Astrocyte (in vitro differentiated cells and primary cell): Measurements from ENCODE around the gene CTDSPL. TPM values are rescaled to one million over a fixed set of nuclear protein-coding genes. Genes with fewer than 3 reads are reported as not detected.

Source experiments
- DNase-seq: peaks from one replicate; pipeline ENCODE4 v3.0.0-alpha.2; 2010; ENCODE audit warnings: low read depth
- FAIRE-seq: peaks from 2 replicates; lab custom pipeline; 2011; peaks lifted over from hg19 to GRCh38; lab: Jason Lieb, UNC
- H2AFZ ChIP-seq: 2 replicates; pipeline ENCODE4 v1.6.0; 2012; ENCODE audit warnings: low read depth, low read length, inconsistent platforms
- H3K27ac ChIP-seq: 2 replicates; pipeline ENCODE4 v1.5.1; 2011; ENCODE audit warnings: low read depth, low read length, inconsistent platforms
- H3K27me3 ChIP-seq: 2 replicates; pipeline ENCODE4 v1.6.0; 2011; ENCODE audit warnings: low read length, inconsistent platforms; ENCODE audit not compliant: insufficient read depth
- H3K36me3 ChIP-seq: 2 replicates; pipeline ENCODE4 v1.5.1; 2011; ENCODE audit warnings: low read length, inconsistent platforms; ENCODE audit not compliant: insufficient read depth
- H3K4me1 ChIP-seq: 2 replicates; pipeline ENCODE4 v1.5.1; 2011; ENCODE audit warnings: low read length, inconsistent platforms; ENCODE audit not compliant: insufficient read depth
- H3K4me2 ChIP-seq: 2 replicates; pipeline ENCODE4 v1.6.0; 2012; ENCODE audit warnings: low read length, inconsistent platforms
- H3K4me3 ChIP-seq: 2 replicates; pipeline ENCODE4 v1.5.1; 2011; ENCODE audit warnings: low read depth, mild to moderate bottlenecking, low read length, inconsistent platforms; ENCODE audit not compliant: insufficient read depth
- H3K79me2 ChIP-seq: 2 replicates; pipeline ENCODE4 v1.6.0; 2012; ENCODE audit warnings: mild to moderate bottlenecking, low read length, inconsistent platforms; ENCODE audit not compliant: insufficient read depth
- H3K9ac ChIP-seq: 2 replicates; pipeline ENCODE4 v1.6.0; 2012; ENCODE audit warnings: mild to moderate bottlenecking, low read length, inconsistent platforms
- H3K9me3 ChIP-seq: 2 replicates; pipeline ENCODE4 v1.5.1; 2012; ENCODE audit warnings: low read depth, mild to moderate bottlenecking, low read length, inconsistent platforms; ENCODE audit not compliant: insufficient read depth
- H4K20me1 ChIP-seq: 2 replicates; pipeline ENCODE4 v1.6.0; 2012; ENCODE audit warnings: low read length, inconsistent platforms; ENCODE audit not compliant: insufficient read depth
- H3K27ac Mint-ChIP-seq: one replicate; pipeline ENCODE4 v1.8.0; 2021; ENCODE audit warnings: mild to moderate bottlenecking, mixed read lengths; ENCODE audit not compliant: unreplicated experiment
- H3K27me3 Mint-ChIP-seq: one replicate; pipeline ENCODE4 v1.8.0; 2021; ENCODE audit warnings: low read depth, mixed read lengths; ENCODE audit not compliant: unreplicated experiment
- H3K36me3 Mint-ChIP-seq: one replicate; pipeline ENCODE4 v1.8.0; 2021; ENCODE audit warnings: low read depth, mixed read lengths; ENCODE audit not compliant: unreplicated experiment
- H3K4me1 Mint-ChIP-seq: one replicate; pipeline ENCODE4 v1.8.0; 2021; ENCODE audit warnings: low read depth, mixed read lengths; ENCODE audit not compliant: unreplicated experiment
- H3K4me3 Mint-ChIP-seq: one replicate; pipeline ENCODE4 v1.8.0; 2021; ENCODE audit warnings: mild to moderate bottlenecking, moderate library complexity, mixed read lengths; ENCODE audit not compliant: unreplicated experiment
- H3K9me3 Mint-ChIP-seq: one replicate; pipeline ENCODE4 v1.8.0; 2021; ENCODE audit warnings: mild to moderate bottlenecking, mixed read lengths; ENCODE audit not compliant: unreplicated experiment
- CTCF ChIP-seq: IDR thresholded peaks from 2 replicates; pipeline ENCODE4 v1.5.1; 2011; ENCODE audit warnings: low read depth, mild to moderate bottlenecking, inconsistent platforms, low read length, moderate library complexity; ENCODE audit not compliant: insufficient read depth
- EZH2 ChIP-seq: IDR thresholded peaks from 2 replicates; pipeline ENCODE4 v1.6.1; 2012; ENCODE audit warnings: mild to moderate bottlenecking, low read length, inconsistent platforms; ENCODE audit not compliant: insufficient read depth
- total RNA-seq: library from RNA; stranded (reverse); gene quantifications from 2 replicates; pipeline ENCODE4 v1.2.1, GENCODE V29; 2021

CTDSPL gene
- total RNA-seq, 1 donor from 2014 or later = 37.9 TPM

GRCh38 chr3:37941608-37942508 lies 80.2 kb downstream of the CTDSPL start:
- TF ChIP-seq EZH2 (no peak), CTCF (no peak)
- no peak overlapping the region for H3K4me2 ChIP-seq
- no peak overlapping the region for H3K4me3 Mint-ChIP-seq

GRCh38 chr3:37942646-37943045 lies 81.0 kb downstream of the CTDSPL start:
- Mint-ChIP-seq H3K4me1 (peaks cover 42% of the 10 kb centered on the region), H3K27ac (no peak overlapping the region), H3K36me3 (peaks cover 7% of the 10 kb centered on the region), H3K4me3 (no peak overlapping the region), H3K27me3 (no peaks in the 10 kb centered on the region), H3K9me3 (no peaks in the 10 kb centered on the region)
- FAIRE-seq (no peak), DNase-seq (no peak)
- H3K4me2 ChIP-seq = no peak overlapping the region
- H3K4me3 ChIP-seq = no peak overlapping the region
- H2AFZ ChIP-seq = no peak overlapping the region
- H3K9me3 ChIP-seq = no peaks in the 10 kb centered on the region
- no peak overlapping the region for H3K27ac ChIP-seq
- H3K36me3 ChIP-seq = no peaks in the 10 kb centered on the region
- H3K4me1 ChIP-seq = peaks cover 12% of the 10 kb centered on the region
- H3K9ac ChIP-seq = no peak overlapping the region
- H3K27me3 ChIP-seq = no peaks in the 10 kb centered on the region
- no peaks in the 10 kb centered on the region for H3K79me2 ChIP-seq
- H4K20me1 ChIP-seq = peaks cover 11% of the 10 kb centered on the region
- TF ChIP-seq EZH2 (no peak), CTCF (no peak)

More at GRCh38 chr3:37941608-37942508, 80.2 kb downstream of the CTDSPL start:
- Histone ChIP-seq H3K9me3 (no peaks in the 10 kb centered on the region), H3K79me2 (no peaks in the 10 kb centered on the region), H3K9ac (no peak overlapping the region), H3K36me3 (no peaks in the 10 kb centered on the region), H2AFZ (no peak overlapping the region), H4K20me1 (peaks cover 11% of the 10 kb centered on the region), H3K27me3 (no peaks in the 10 kb centered on the region), H3K27ac (no peak overlapping the region), H3K4me3 (no peak overlapping the region), H3K4me1 (peaks cover 17% of the 10 kb centered on the region)
- no peak for FAIRE-seq
- H3K4me1 Mint-ChIP-seq = peaks cover 49% of the 10 kb centered on the region
- peaks cover 7% of the 10 kb centered on the region for H3K36me3 Mint-ChIP-seq
- no peak overlapping the region for H3K27ac Mint-ChIP-seq
- DNase-seq = no peak
- H3K27me3 Mint-ChIP-seq = no peaks in the 10 kb centered on the region
- H3K9me3 Mint-ChIP-seq = no peaks in the 10 kb centered on the region

GRCh38 chr3:37943126-37943525 lies 81.4 kb downstream of the CTDSPL start:
- FAIRE-seq (no peak), DNase-seq (no peak)
- Histone ChIP-seq H3K27me3 (no peaks in the 10 kb centered on the region), H3K4me2 (no peak overlapping the region), H3K79me2 (no peaks in the 10 kb centered on the region), H3K9me3 (no peaks in the 10 kb centered on the region), H4K20me1 (peaks cover 7% of the 10 kb centered on the region), H3K4me1 (peaks cover 9% of the 10 kb centered on the region), H3K36me3 (no peaks in the 10 kb centered on the region), H3K4me3 (no peak overlapping the region), H2AFZ (no peak overlapping the region), H3K9ac (no peak overlapping the region), H3K27ac (no peak overlapping the region)
- TF ChIP-seq CTCF = no peak
- no peak for TF ChIP-seq EZH2
- peaks cover 7% of the 10 kb centered on the region for H3K36me3 Mint-ChIP-seq
- H3K4me1 Mint-ChIP-seq = peaks cover 37% of the 10 kb centered on the region
- H3K27me3 Mint-ChIP-seq = no peaks in the 10 kb centered on the region
- no peak overlapping the region for H3K27ac Mint-ChIP-seq
- no peaks in the 10 kb centered on the region for H3K9me3 Mint-ChIP-seq
- no peak overlapping the region for H3K4me3 Mint-ChIP-seq
